DOHH2 (cell line): ENCODE results near the gene ITPR1.

Source experiments
- H3F3A ChIP-seq: fragments of 200-600 bp; sonication (generic), shearing (Covaris generic); 2 replicates; pipeline ENCODE4 v1.6.0; 2016; ENCODE audit warnings: antibody characterized with exemption, mild to moderate bottlenecking; ENCODE audit not compliant: control insufficient read depth, insufficient read depth
- H3K27ac ChIP-seq: fragments of 200-600 bp; sonication (generic); 2 replicates; pipeline ENCODE4 v1.5.1; 2014; ENCODE audit warnings: low read depth, mild to moderate bottlenecking, low read length, moderate library complexity
- H3K27me3 ChIP-seq: fragments of 200-600 bp; sonication (generic); 2 replicates; pipeline ENCODE4 v1.6.1; 2014; ENCODE audit warnings: mild to moderate bottlenecking, low read length, mixed read lengths; ENCODE audit not compliant: control insufficient read depth
- H3K36me3 ChIP-seq: fragments of 200-600 bp; sonication (generic); 2 replicates; pipeline ENCODE4 v1.6.1; 2014; ENCODE audit warnings: mild to moderate bottlenecking, low read length, moderate library complexity, mixed read lengths; ENCODE audit not compliant: control insufficient read depth
- H3K4me1 ChIP-seq: fragments of 200-600 bp; sonication (generic); 2 replicates; pipeline ENCODE4 v1.6.1; 2014; ENCODE audit warnings: mild to moderate bottlenecking, low read length, mixed read lengths; ENCODE audit not compliant: control insufficient read depth
- H3K4me2 ChIP-seq: fragments of 200-600 bp; sonication (generic); 2 replicates; pipeline ENCODE4 v1.6.0; 2014; ENCODE audit warnings: mild to moderate bottlenecking, low read length, moderate library complexity
- H3K4me3 ChIP-seq: fragments of 200-600 bp; sonication (generic); 2 replicates; pipeline ENCODE4 v1.5.1; 2014; ENCODE audit warnings: mild to moderate bottlenecking, low read length, mixed read lengths
- H3K79me2 ChIP-seq: fragments of 200-600 bp; sonication (generic); 2 replicates; pipeline ENCODE4 v1.6.1; 2014; ENCODE audit warnings: mild to moderate bottlenecking, low read length, mixed read lengths; ENCODE audit not compliant: control insufficient read depth
- H3K9me2 ChIP-seq: fragments of 200-600 bp; sonication (generic); replicated peaks from 2 replicates; pipeline ENCODE4 v1.6.1; 2014; ENCODE audit warnings: mild to moderate bottlenecking, low read length, mixed read lengths; ENCODE audit not compliant: control insufficient read depth
- H3K9me3 ChIP-seq: fragments of 200-600 bp; sonication (generic); 2 replicates; pipeline ENCODE4 v1.6.1; 2014; ENCODE audit warnings: antibody characterized with exemption, low read length, mixed read lengths; ENCODE audit not compliant: control insufficient read depth, insufficient read depth
- H4K20me1 ChIP-seq: fragments of 200-600 bp; sonication (generic); 2 replicates; pipeline ENCODE4 v1.6.0; 2014; ENCODE audit warnings: low read depth, mild to moderate bottlenecking, antibody characterized with exemption, low read length, moderate library complexity; ENCODE audit not compliant: control insufficient read depth, insufficient read depth
- CTCF ChIP-seq: fragments of 200-600 bp; sonication (generic); IDR thresholded peaks from one replicate; pipeline ENCODE4 v1.5.1; 2014; ENCODE audit warnings: antibody characterized with exemption, mild to moderate bottlenecking, low read depth, low read length; ENCODE audit not compliant: poor library complexity, severe bottlenecking
- EZH2phosphoT487 ChIP-seq: fragments of 200-600 bp; sonication (generic); IDR thresholded peaks from 2 replicates; pipeline ENCODE4 v1.6.1; 2017; ENCODE audit warnings: borderline replicate concordance, mild to moderate bottlenecking, antibody characterized with exemption, low read length, moderate library complexity, mixed read lengths

ITPR1 gene

GRCh38 chr3:4571690-4572334 lies 78.7 kb downstream of the ITPR1 start:
- H3K4me2 ChIP-seq, result no peak overlapping the region
- H3K27ac ChIP-seq, result no peak overlapping the region
- H3K4me1 ChIP-seq, result no peaks in the 10 kb centered on the region
- H3K9me2 ChIP-seq, result no peaks in the 10 kb centered on the region
- no peaks in the 10 kb centered on the region for H3K79me2 ChIP-seq
- TF ChIP-seq CTCF, result peak; percentile 57
- TF ChIP-seq EZH2phosphoT487, result no peak
- no peak overlapping the region for H3K4me3 ChIP-seq
- no peaks in the 10 kb centered on the region for H3F3A ChIP-seq
- H3K36me3 ChIP-seq, result no peaks in the 10 kb centered on the region
- H4K20me1 ChIP-seq, result no peaks in the 10 kb centered on the region
- no peaks in the 10 kb centered on the region for H3K9me3 ChIP-seq
- H3K27me3 ChIP-seq, result no peaks in the 10 kb centered on the region

GRCh38 chr3:4573153-4573552 lies 80.0 kb downstream of the ITPR1 start:
- no peaks in the 10 kb centered on the region for H3K9me3 ChIP-seq
- H3K4me1 ChIP-seq, result no peaks in the 10 kb centered on the region
- no peaks in the 10 kb centered on the region for H3K9me2 ChIP-seq
- no peaks in the 10 kb centered on the region for H3K36me3 ChIP-seq
- H3K4me2 ChIP-seq, result no peak overlapping the region
- H3K79me2 ChIP-seq, result no peaks in the 10 kb centered on the region
- H3K4me3 ChIP-seq, result no peak overlapping the region
- H3F3A ChIP-seq, result no peaks in the 10 kb centered on the region
- no peak for TF ChIP-seq CTCF
- TF ChIP-seq EZH2phosphoT487, result no peak
- H4K20me1 ChIP-seq, result no peaks in the 10 kb centered on the region
- no peak overlapping the region for H3K27ac ChIP-seq
- H3K27me3 ChIP-seq, result no peaks in the 10 kb centered on the region

GRCh38 chr3:4574426-4574965 lies 81.3 kb downstream of the ITPR1 start:
- TF ChIP-seq CTCF (no peak), EZH2phosphoT487 (no peak)
- no peaks in the 10 kb centered on the region for H3K79me2 ChIP-seq

More at GRCh38 chr3:4574426-4574965, 81.3 kb downstream of the ITPR1 start:
- H3K4me1 ChIP-seq, result no peaks in the 10 kb centered on the region
- no peaks in the 10 kb centered on the region; the same call in 1 of the 2 replicates for H4K20me1 ChIP-seq
- H3K27ac ChIP-seq, result no peak overlapping the region
- no peaks in the 10 kb centered on the region for H3K36me3 ChIP-seq
- H3K9me3 ChIP-seq, result no peaks in the 10 kb centered on the region
- H3K4me3 ChIP-seq, result no peak overlapping the region
- H3K27me3 ChIP-seq, result no peaks in the 10 kb centered on the region
- H3F3A ChIP-seq, result no peaks in the 10 kb centered on the region
- no peaks in the 10 kb centered on the region for H3K9me2 ChIP-seq
- no peak overlapping the region for H3K4me2 ChIP-seq
